Inferior parietal cortex (tissue), 1 donor: ENCODE data around the gene OR10Z1.

Source experiments
- DNase-seq: peaks from one replicate; pipeline ENCODE4 v3.0.0-alpha.2; 2016; ENCODE audit errors: extremely low spot score

Gene OR10Z1

DNA sequence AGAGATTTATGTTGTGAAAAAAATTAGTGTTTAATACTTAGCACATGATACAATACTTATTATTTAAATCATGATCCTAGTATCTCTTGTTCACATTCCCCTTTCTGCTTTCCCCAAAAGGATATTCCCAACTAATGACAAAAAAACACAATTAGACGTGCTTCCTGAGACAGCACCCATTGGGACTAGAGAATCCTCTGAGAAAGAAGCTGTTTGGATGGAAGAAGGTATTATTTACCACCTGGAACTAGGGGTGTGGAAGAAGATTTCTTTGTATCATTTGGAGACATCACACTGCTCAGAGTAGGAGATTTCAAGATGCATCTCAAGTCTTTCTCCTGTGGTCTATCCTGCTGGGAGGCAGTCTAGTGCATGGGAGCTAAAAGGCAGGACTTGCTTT, at the start of gene OR10Z1:
Gene OR10Z1 (plus strand): TSS at position 301 of the 400 bp plus-strand sequence. CDS start 1,171 bp downstream, outside the sequence.
- no peak for DNase-seq

DNA sequence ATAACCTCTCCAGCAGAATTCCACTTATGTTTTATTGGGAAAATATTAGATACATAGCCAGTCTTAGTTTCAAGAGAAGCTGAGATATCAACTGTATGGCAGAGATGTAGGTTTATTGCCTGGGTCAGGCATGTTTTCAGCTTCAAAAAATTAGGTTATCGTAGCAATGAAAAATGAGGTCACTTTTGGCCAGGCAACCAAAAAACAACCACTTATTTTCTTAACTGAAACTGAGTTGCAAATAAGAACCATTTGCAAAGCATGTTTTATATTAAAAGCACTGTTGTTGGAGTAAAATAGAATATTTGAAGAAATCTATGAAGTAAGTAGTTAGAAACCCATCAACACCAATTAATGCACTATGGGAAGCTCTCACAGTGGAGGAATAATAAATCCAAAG, 45.4 kb upstream of the OR10Z1 start:
- DNase-seq, result no peak

DNA sequence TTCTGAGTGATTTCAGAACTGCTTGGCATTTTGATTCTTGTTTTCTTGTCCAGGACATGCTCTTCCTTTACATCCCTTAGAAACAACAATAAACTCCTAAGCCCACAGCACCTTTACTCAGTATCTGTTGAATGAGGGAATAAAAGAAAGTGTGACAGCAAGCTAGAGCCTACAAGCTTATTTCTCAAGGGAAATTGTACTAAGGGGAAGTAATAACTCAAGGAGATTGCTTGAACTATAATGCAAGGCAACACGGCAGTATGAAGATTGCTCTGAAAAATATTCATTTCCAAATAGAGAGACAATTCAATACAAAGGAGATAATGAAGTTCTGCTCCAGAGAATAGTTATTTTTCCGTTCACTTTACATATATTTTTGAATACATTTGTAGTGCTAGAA, 41.2 kb upstream of the OR10Z1 start:
- no peak for DNase-seq

DNA sequence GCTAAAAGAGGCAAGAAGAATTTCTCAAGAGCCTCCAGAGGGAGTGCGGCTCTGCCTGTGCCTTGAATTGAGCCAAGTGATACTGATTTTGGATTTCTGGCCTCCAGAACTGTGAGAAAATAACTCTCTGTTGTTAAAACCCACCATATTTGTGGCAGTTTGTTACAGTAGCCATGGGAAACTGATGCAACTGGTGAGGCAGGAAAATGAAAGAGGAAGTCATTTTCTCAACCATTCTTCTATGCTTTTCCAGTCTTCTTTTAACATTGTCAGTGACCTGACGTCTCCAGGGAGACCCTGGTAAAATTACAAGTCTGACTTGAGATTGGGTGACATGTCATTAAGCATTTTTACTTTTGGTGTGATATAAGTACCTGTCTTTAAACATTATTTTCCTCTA, 40.5 kb upstream of the OR10Z1 start:
- DNase-seq, result no peak

- no peak for DNase-seq
Measured at GRCh38 chr1:158570480-158570879, 34.6 kb upstream of the OR10Z1 start, which contains the start of gene OR6P1. Gene OR6P1 (minus strand): TSS chr1:158570580. CDS start chr1:158563604, 6,976 bp downstream.

- DNase-seq, result no peak
Measured at GRCh38 chr1:158572226-158572625, 32.8 kb upstream of the OR10Z1 start.

- DNase-seq, result no peak
Measured at GRCh38 chr1:158577561-158577960, 27.5 kb upstream of the OR10Z1 start.

- DNase-seq, result no peak
Measured at GRCh38 chr1:158579733-158580132, 25.3 kb upstream of the OR10Z1 start, which contains the start of gene OR10X1. Gene OR10X1 (minus strand): TSS chr1:158579899. CDS start chr1:158579899, 0 bp downstream.

GRCh38 chr1:158583962-158584361, 21.1 kb upstream of the OR10Z1 start:
- DNase-seq, result no peak

GRCh38 chr1:158586942-158587341, 18.1 kb upstream of the OR10Z1 start:
- DNase-seq, result no peak

DNA sequence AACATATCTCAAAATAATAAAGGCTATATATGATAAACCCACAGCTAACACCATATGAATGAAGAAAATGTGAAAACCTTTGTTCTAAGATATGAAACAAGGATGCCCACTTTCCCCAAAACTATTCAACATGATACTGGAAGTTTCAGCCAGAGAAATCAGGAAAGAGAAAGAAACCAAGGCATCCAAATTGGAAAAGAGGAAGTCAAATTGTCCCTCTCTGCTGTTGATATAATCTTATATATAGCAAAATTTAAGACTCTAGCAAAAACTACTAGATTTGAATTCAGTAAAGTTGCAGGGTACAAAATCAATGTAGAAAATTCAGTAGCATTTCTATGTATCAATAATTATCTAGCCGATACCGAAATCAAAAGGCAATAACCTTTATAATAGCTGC, 4.3 kb upstream of the OR10Z1 start:
- DNase-seq, result no peak

GRCh38 chr1:158607296-158607695, 2.2 kb downstream of the OR10Z1 start:
- DNase-seq, result no peak

- no peak for DNase-seq
Measured at GRCh38 chr1:158611916-158612315, 6.8 kb downstream of the OR10Z1 start.

DNA sequence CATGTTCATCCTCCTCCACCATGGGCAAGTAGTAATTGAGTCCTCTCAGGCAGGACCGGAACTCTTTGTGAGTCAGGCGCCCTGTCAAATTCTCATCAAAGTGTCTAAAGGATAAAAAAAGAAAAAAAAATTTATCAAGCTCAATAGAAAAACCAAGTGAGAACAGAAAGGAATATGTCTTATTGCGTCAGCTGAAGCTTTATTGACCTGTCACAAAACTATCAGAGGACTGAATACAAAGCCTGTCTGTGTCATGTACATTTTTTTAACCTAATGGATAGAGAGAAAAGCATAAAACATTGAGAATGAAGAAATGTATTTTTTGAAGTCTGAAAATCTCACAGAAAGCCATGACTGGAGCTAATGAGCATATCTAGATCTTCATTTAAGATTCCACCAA, 8.7 kb downstream of the OR10Z1 start:
- DNase-seq, result no peak

GRCh38 chr1:158638146-158638545, 33.1 kb downstream of the OR10Z1 start:
- DNase-seq, result no peak

DNA sequence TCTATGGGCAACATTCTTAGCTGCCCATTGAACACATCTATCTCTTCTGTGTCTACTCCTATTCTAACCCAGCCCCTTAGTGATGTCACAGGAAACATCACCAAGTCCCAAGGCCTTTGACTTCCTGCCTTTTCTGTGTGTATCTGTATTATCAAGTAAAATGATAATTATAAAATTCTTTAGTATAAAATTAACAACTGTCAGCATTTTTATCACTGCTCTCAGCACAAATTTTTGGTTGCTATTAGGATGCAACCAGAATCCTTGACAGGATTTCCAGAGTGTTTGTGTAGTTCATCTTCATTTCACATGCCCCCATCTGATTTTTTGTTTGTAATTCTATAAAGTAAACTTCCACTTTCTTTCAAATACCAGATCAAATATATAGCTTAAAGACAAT, 33.8 kb downstream of the OR10Z1 start:
- DNase-seq, result no peak

DNA sequence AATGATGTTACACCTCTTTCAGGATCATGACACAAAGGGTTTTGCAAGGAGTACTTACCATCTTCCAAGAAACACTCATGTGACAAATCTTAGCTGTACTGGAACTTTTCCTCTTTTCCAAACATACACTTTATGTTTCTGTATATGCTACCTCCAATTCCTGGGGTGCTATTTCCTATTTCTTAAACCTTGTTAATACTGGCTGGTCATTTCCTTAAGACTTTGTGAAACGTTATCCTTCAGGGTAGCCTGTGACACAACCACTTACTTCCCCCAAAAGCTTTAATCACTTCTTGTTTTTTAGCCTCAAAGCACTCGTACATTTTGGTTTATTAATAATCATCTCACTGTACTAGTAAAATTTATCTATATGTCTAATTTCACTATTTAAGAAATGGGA, 39.4 kb downstream of the OR10Z1 start:
- no peak for DNase-seq

- DNase-seq, result no peak
Measured at GRCh38 chr1:158646465-158646864, 41.4 kb downstream of the OR10Z1 start.

- DNase-seq, result no peak
Measured at GRCh38 chr1:158649052-158649451, 44.0 kb downstream of the OR10Z1 start.

- no peak for DNase-seq
Measured at GRCh38 chr1:158652721-158653334, 47.8 kb downstream of the OR10Z1 start.

DNA sequence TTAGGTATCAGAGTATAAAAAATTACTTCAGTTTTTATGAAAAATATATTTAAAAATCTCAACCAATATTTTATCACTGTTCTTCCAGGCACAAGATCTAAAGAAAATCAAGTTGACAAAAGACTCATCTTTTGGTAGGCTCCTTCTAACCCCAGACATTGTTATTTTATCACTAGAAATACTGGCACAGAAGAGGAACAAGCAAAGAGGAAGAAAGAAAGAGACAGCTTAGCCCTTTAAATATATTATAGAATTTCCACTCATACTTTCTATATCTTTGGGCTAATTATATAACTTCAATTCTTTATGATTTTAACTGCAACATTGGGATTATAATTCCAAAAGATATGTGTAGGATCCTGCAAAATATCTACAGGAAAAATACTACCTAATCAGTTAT, 49.0 kb downstream of the OR10Z1 start:
- DNase-seq, result no peak

- no peak for DNase-seq
Measured at GRCh38 chr1:158654571-158654970, 49.5 kb downstream of the OR10Z1 start.
